ENCODE results near the gene CTCF.

- no peak for TF ChIP-seq CTCF (conservative IDR thresholded peaks at IDR 0.05 in 1 of 2, IDR thresholded peaks at IDR 0.05 in 1 of 2; ENCODE audit: low read depth in 1 of 2, low read length in 2 of 2)
- no peak for TF ChIP-seq EZH2 (IDR thresholded peaks at IDR 0.05; ENCODE audit: low read length, missing control alignments)
Observed at GRCh38 chr16:67652578-67653127, 90.3 kb downstream of the CTCF start.
